ENCODE results near the gene GOLGA6L2.
"Not testable (repeated sequence)": the region's sequence is repeated elsewhere in the genome, so short reads cannot be mapped to it uniquely, and the experiment has no call there.

Gene GOLGA6L2

GRCh38 chr15:23424111-23424904 lies 22.7 kb downstream of the GOLGA6L2 start:
- DNase-seq (ENCODE audit: low spot score): no peak

DNA sequence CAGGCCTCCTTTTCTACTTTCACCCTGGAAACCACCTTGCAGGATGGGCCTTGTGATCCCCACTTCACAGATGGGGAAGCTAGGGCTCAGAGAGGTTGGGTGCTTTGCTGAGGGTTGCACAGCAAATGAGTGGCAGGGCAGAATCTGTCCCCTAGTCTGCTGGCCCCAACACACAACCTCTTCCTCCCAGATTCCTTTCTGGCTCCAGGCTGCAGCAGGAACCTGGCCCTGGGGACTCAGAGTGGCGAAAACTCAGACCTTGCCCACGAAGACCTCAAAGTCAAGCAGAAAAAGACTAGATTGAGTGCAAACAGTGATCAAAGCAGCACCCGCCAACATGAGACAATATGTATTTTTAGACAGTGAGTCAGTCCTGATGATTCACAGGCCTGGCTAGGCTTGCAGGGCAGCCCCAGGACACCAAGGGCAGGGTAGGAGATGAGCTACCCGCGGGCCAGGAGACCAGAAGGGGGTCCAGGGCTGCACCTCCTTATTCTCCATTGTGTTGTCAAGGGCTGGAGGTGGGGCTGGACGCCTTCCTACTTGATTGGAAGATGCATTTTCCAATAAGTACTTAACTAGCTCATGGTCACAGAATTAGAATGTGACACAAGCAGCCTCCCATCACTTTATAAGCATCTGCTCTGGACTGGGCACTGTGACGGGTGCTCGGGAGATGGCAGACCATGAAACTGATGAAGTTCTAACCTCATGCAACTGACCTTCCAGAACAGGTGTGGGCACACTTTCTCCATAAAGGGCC lies 23.9 kb downstream of the GOLGA6L2 start:
- peak; percentile 50 for DNase-seq (ENCODE audit: low spot score)

DNA sequence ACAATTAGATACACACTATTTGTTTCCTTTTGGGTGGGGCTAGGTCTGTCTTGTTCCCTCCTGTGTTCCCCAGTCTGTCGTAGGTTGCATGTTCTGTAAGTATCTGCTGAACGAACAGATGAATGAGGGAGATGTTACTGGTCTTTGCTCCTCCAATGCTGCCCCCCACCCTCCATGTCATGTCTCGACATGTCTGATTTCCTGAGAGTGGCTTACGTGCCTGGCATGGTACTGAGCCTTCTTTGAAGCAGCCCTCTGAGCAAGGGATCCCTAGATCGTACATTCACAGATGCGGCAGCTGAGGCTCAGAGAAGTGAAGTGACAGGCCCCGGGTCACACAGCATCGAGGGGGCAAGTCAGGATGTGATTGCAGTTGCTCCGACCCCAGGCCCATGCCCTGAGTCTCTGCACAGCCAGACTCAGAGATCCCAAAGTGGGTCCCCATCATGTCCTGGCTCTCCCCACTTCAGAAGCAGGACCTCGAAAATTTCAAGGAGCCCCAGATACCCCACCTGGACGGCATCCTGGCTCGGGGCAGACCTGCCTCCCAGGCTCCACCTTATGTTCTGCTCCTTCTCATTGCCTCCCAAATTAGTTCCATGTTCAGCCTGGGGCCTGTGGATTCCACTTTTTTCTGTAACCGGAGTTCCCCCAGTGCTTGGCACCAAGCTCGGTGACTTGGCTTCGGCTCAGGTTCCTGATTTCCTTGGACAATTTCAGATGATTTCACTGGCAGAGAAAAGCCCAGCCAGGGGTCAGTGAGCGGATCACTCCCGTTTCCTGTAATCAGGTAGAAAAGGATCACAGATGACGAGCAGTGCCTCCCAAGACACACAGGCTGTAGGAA lies 24.7 kb downstream of the GOLGA6L2 start:
- peak; percentile 64 for DNase-seq (ENCODE audit: low spot score)

- no peak for DNase-seq (ENCODE audit: low spot score)
Observed at GRCh38 chr15:23420806-23421575, 26.1 kb downstream of the GOLGA6L2 start.

DNA sequence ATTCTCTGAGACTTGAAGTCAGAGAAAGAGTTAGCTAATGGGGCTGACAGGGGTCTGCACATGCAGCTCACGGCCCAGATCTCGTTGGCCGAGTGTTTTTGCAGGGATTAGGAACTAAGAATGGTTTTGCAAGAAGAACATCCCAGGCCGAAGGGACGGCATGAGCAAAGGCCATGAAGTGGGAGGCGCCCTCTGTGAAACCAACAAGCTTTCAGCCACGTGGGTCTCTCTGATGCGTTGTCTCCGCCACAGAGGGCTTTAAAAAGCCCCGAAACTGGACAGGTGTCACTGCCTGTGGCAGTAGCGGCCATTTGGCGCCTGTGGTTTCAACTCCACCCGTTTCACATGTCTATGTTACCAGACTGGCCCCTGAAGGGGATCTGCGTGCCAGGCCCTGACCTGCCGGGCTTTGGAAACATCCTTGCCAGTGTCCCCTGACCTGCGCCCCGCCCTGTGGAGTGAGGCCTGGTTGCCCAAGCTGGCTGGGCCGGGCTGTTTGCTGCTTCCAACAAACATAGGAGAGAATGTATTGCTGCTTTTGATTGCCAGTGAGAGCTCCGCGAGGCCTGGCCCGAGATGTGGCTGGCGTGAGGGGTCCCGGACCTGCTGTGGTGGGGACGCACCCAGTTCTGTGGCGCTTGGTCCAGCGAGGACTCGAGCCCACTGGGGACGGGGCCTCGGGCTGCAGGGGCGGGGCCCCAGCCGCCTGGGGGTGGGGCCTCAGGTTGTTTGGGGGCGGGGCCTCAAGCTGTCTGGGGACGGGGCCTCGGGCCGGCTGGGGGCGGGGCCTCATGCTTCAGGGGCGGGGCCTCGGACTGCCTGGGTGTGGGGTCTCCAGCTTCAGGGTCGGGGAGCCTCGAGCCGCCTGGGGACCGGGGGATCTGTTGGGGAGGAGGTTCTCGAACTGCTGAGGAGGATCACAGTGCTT lies 30.4 kb downstream of the GOLGA6L2 start:
- DNase-seq (ENCODE audit: low spot score): no peak

DNA sequence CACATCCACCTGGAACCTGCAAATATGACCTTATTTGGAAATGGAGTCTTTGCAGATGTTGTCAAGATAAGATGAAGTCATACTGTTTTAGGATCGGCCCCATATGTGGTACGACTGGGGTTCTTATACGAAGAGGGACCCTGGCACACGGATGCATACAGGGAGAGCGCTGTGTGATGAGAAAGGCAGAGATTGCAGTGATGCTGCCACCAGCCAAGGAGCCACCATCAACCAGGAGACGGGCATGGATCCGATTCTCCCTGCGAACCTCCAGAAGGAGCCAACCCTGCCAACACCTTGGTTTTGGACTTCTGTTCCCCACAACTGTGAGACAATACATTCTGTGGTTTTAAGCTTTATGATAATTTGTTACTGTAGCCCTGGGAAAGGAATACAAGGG lies 31.2 kb downstream of the GOLGA6L2 start:
- not testable (repeated sequence) for DNase-seq (ENCODE audit: low spot score)

DNA sequence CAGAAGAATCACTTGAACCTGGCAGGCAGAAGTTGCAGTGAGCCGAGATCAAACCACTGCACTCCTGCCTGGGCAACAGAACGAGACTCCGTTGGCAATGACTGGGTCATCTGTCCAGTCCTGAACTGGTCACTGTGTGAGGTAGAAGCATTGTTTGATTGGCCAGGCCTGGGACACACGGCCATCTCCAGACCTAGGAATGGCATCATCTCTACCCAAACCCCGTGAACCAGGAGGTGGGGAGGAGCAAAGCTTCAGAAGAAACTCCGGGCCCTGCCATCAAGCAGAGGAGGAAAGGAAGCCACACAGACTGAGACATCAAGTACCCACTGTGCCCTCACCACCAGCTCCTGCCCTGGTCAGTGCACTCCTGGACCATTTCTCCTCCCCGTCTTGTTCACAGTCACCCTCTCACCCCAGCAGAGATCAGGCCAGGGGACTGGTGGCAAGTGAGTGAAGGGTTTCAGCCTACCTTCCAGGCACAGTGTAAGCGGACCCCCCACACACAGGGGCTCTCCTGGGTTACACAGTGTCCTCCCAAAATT lies 31.6 kb downstream of the GOLGA6L2 start:
- DNase-seq (ENCODE audit: low spot score): no peak

DNA sequence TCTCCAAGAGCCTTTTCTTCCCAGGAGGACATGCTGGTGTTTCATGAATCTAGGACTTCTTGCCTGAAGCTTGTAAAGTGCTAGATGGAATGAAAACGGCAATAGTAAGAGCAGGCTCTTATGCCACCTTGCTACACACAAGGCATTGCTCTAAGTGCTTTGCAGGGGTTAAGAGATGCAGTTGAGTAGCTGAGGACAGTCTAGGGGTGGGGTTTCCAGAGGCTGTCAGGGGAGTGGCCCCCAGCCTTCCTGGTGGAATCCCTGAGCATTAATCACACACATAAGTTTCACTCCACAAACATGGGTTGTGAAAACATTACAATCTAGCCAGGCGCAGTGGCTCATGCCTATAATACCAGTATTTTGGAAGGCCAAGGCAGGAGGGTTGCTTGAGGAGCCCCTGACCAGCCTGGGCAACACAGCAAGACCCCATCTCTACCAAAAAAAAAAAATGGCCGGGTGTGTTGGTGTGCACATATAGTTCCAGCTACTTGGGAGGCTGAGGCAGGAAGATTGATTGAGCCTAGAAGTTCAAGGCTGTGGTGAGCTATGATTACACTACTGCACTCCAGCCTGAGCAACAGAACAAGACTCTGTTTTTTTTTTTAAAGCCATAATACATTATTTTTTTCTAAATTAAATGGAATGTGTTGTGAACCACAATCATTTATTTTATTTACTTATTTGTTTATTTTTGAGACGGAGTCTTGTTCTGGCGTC lies 34.0 kb downstream of the GOLGA6L2 start:
- DNase-seq (ENCODE audit: low spot score): not testable (repeated sequence)

- no peak for DNase-seq (ENCODE audit: low spot score)
Observed at GRCh38 chr15:23411841-23412240, 35.2 kb downstream of the GOLGA6L2 start.

- DNase-seq (ENCODE audit: low spot score): no peak
Observed at GRCh38 chr15:23403550-23403949, 43.5 kb downstream of the GOLGA6L2 start.

DNA sequence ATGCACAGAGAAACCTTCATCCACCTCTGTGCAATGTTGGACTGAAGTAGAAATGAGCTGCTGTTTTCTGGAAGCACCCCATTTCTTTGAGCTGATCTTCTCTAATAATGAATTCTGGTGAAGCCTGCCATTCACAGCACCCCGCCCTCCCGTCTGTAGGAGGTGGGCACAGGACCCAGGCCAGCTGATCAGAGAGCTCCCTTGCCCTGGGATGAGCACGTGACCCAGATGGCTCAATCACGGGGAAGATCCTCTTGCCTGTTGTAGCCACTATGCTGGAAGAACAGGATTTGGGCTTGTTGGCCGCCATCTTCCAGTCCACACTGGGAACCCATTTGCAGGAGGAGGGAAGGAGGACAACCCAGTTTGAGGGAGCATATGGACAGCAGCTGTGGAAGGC lies 44.5 kb downstream of the GOLGA6L2 start:
- no peak for DNase-seq (ENCODE audit: low spot score)

DNA sequence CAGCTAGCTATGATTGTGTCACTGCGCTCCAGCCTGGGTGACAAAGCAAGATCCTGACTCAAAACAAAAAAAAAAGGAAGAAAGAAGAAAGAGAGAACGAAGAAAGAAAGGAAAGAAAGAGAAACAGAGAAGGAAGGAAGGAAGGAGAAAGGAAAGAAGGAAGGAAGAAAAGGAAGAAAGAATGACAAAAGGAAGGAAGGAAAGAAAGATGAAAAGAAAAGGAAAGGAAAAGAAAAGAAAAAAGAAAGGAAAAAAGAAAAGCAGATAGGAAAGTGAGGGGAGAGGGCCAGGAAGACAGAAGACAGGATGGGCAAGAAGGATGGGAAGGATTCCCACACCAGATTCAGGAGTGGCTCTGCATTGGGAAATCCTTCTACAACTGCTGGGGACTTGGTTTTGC lies 44.9 kb downstream of the GOLGA6L2 start:
- DNase-seq (ENCODE audit: low spot score): no peak

DNA sequence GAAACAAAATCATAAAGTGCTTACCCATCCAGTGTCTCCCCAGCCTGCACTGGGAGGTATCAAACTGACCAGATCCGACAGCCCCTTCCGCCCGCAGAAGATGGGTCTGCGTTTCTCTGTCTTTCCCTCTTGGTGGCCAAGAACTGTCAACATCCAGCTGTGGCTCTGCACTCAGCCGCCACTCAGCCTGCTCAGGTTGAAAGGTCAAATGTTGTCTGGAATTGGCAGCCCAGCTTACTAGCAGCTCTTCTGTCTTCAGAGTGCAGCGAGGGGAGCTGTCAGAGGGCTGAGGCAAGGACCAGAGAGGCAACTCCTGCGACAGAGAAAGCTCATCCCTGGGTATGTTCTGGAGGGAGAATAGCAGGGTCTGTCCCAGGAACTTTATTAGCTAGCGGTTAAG lies 45.4 kb downstream of the GOLGA6L2 start:
- no peak for DNase-seq (ENCODE audit: low spot score)

GRCh38 chr15:23399207-23399606 lies 47.8 kb downstream of the GOLGA6L2 start:
- DNase-seq (ENCODE audit: low spot score): not testable (repeated sequence)

GRCh38 chr15:23398357-23398756 lies 48.7 kb downstream of the GOLGA6L2 start:
- not testable (repeated sequence) for DNase-seq (ENCODE audit: low spot score)

GRCh38 chr15:23397779-23398178 lies 49.3 kb downstream of the GOLGA6L2 start:
- no peak for DNase-seq (ENCODE audit: low spot score)

DNA sequence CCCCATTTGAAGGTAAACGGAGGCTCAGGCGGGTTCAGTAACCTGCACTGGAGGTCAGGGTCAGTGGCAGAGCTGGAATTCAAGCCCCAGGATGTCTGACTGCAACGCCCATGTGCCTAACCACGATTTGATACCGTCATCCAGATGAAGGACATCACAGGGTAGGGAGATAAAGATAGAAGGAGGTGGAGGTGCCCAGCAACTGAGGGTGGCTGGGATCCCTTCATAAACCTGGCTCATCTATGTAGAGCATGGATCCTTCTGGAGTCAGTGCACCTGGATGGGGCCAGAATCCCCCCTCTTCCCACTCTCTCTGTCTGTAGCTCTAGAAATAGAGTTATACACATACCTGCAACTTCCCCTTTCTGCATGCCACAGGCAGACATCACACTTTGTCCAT lies 51.2 kb downstream of the GOLGA6L2 start:
- no peak for DNase-seq (ENCODE audit: low spot score)

- DNase-seq (ENCODE audit: low spot score): no peak
Observed at GRCh38 chr15:23395030-23395692, 51.9 kb downstream of the GOLGA6L2 start.
